Mucosa of rectum (tissue), 2 donors: ENCODE results near the gene SETBP1.

Experiments used
- H3K27ac ChIP-seq, 2 donors: one replicate each; pipeline ENCODE4 v1.7.0; 2013; ENCODE audit warnings: inconsistent platforms in 2 of 2, low read depth in 2 of 2, low read length in 2 of 2
- H3K27me3 ChIP-seq, 2 donors: one replicate each; pipeline ENCODE4 v1.7.0; 2013; ENCODE audit warnings: low read length in 2 of 2; ENCODE audit not compliant: control insufficient read depth in 2 of 2, insufficient read depth in 2 of 2
- H3K36me3 ChIP-seq, 2 donors: one replicate each; pipeline ENCODE4 v1.7.0; 2013; ENCODE audit warnings: low read length in 2 of 2; ENCODE audit not compliant: control insufficient read depth in 2 of 2, insufficient read depth in 2 of 2
- H3K4me1 ChIP-seq, 2 donors: one replicate each; pipeline ENCODE4 v1.7.0; 2013; ENCODE audit warnings: low read length in 2 of 2, mild to moderate bottlenecking in 1 of 2; ENCODE audit not compliant: control insufficient read depth in 2 of 2, insufficient read depth in 2 of 2
- H3K4me3 ChIP-seq, 2 donors: one replicate each; pipeline ENCODE4 v1.7.0; 2013; ENCODE audit warnings: low read length in 2 of 2
- H3K9ac ChIP-seq, 2 donors: one replicate each; pipeline ENCODE4 v1.7.0; 2013; ENCODE audit warnings: low read length in 2 of 2, low read depth in 1 of 2, mild to moderate bottlenecking in 1 of 2
- H3K9me3 ChIP-seq, 2 donors: one replicate each; pipeline ENCODE4 v1.7.0; 2013; ENCODE audit warnings: low read length in 2 of 2; ENCODE audit not compliant: control insufficient read depth in 2 of 2
- donor health status: healthy.
- donor health status: Normal muscosa, but diverticular disease.

Gene SETBP1

GRCh38 chr18:44680273-44681075, at the start of gene SETBP1:
Gene SETBP1, plus strand, starts transcription at chr18:44680888. Its CDS starts 20,459 bp downstream, at chr18:44701347.
- no peaks in the 10 kb centered on the region for H3K36me3 ChIP-seq
- peaks cover 4 to 5% of the 10 kb centered on the region in 2 donors for H3K4me1 ChIP-seq
- peak within 1 kb of the TSS; percentile 77 to 81 for H3K27ac ChIP-seq
- peak within 1 kb of the TSS; percentile 65 to 68 for H3K9ac ChIP-seq
- H3K4me3 ChIP-seq, result peak within 1 kb of the TSS; percentile 75 to 82
- peaks cover 0 to 2% of the 10 kb centered on the region in 2 donors for H3K27me3 ChIP-seq
- no peaks in the 10 kb centered on the region for H3K9me3 ChIP-seq

- Histone ChIP-seq H3K4me3 (no peak overlapping the region), H3K4me1 (no peaks in the 10 kb centered on the region), H3K27me3 (no peaks in the 10 kb centered on the region), H3K9me3 (no peaks in the 10 kb centered on the region), H3K27ac (no peak overlapping the region), H3K36me3 (no peaks in the 10 kb centered on the region), H3K9ac (no peak overlapping the region)
These were observed 48.1 kb upstream of the SETBP1 start for GRCh38 chr18:44632469-44633145.

- H3K4me1 ChIP-seq, result no peaks in the 10 kb centered on the region
- H3K4me3 ChIP-seq, result no peak overlapping the region
- no peak overlapping the region for H3K27ac ChIP-seq
- no peaks in the 10 kb centered on the region for H3K9me3 ChIP-seq
- H3K36me3 ChIP-seq, result no peaks in the 10 kb centered on the region
- H3K27me3 ChIP-seq, result no peaks in the 10 kb centered on the region
- H3K9ac ChIP-seq, result no peak overlapping the region
These were observed 45.1 kb upstream of the SETBP1 start for GRCh38 chr18:44635546-44635945.

- Histone ChIP-seq H3K27ac (no peak overlapping the region), H3K9ac (no peak overlapping the region), H3K36me3 (no peaks in the 10 kb centered on the region), H3K9me3 (no peaks in the 10 kb centered on the region), H3K4me3 (no peak overlapping the region), H3K27me3 (no peaks in the 10 kb centered on the region), H3K4me1 (no peaks in the 10 kb centered on the region)
These were observed 44.4 kb upstream of the SETBP1 start for GRCh38 chr18:44636241-44636640.

- no peaks in the 10 kb centered on the region for H3K9me3 ChIP-seq
- H3K36me3 ChIP-seq, result no peaks in the 10 kb centered on the region
- H3K27me3 ChIP-seq, result no peaks in the 10 kb centered on the region
- H3K4me3 ChIP-seq, result no peak overlapping the region
- H3K9ac ChIP-seq, result no peak overlapping the region
- H3K4me1 ChIP-seq, result no peaks in the 10 kb centered on the region
- H3K27ac ChIP-seq, result no peak overlapping the region
These were observed 43.3 kb upstream of the SETBP1 start for GRCh38 chr18:44637210-44638033.

GRCh38 chr18:44638034-44638540, 42.6 kb upstream of the SETBP1 start:
- Histone ChIP-seq H3K9ac (no peak overlapping the region), H3K36me3 (no peaks in the 10 kb centered on the region), H3K9me3 (no peaks in the 10 kb centered on the region), H3K27me3 (no peaks in the 10 kb centered on the region), H3K27ac (no peak overlapping the region), H3K4me1 (no peaks in the 10 kb centered on the region), H3K4me3 (no peak overlapping the region)

GRCh38 chr18:44638811-44639210, 41.9 kb upstream of the SETBP1 start:
- H3K36me3 ChIP-seq, result no peaks in the 10 kb centered on the region
- no peaks in the 10 kb centered on the region for H3K27me3 ChIP-seq
- no peak overlapping the region for H3K4me3 ChIP-seq
- no peaks in the 10 kb centered on the region for H3K4me1 ChIP-seq
- H3K27ac ChIP-seq, result no peak overlapping the region
- no peaks in the 10 kb centered on the region for H3K9me3 ChIP-seq
- no peak overlapping the region for H3K9ac ChIP-seq

- no peak overlapping the region for H3K4me3 ChIP-seq
- no peak overlapping the region for H3K27ac ChIP-seq
- no peaks in the 10 kb centered on the region for H3K9me3 ChIP-seq
- H3K36me3 ChIP-seq, result no peaks in the 10 kb centered on the region
- H3K27me3 ChIP-seq, result no peaks in the 10 kb centered on the region
- H3K9ac ChIP-seq, result no peak overlapping the region
- no peaks in the 10 kb centered on the region for H3K4me1 ChIP-seq
These were observed 37.7 kb upstream of the SETBP1 start for GRCh38 chr18:44643004-44643403.

- H3K4me1 ChIP-seq, result no peaks in the 10 kb centered on the region
- H3K9ac ChIP-seq, result no peak overlapping the region
These were observed 29.2 kb upstream of the SETBP1 start for GRCh38 chr18:44651478-44651877.

More at GRCh38 chr18:44651478-44651877, 29.2 kb upstream of the SETBP1 start:
- no peaks in the 10 kb centered on the region for H3K36me3 ChIP-seq
- H3K27me3 ChIP-seq, result no peaks in the 10 kb centered on the region
- no peak overlapping the region for H3K4me3 ChIP-seq
- H3K9me3 ChIP-seq, result no peaks in the 10 kb centered on the region
- no peak overlapping the region for H3K27ac ChIP-seq
